ENCODE measurements around the gene FSCN2.

DNA sequence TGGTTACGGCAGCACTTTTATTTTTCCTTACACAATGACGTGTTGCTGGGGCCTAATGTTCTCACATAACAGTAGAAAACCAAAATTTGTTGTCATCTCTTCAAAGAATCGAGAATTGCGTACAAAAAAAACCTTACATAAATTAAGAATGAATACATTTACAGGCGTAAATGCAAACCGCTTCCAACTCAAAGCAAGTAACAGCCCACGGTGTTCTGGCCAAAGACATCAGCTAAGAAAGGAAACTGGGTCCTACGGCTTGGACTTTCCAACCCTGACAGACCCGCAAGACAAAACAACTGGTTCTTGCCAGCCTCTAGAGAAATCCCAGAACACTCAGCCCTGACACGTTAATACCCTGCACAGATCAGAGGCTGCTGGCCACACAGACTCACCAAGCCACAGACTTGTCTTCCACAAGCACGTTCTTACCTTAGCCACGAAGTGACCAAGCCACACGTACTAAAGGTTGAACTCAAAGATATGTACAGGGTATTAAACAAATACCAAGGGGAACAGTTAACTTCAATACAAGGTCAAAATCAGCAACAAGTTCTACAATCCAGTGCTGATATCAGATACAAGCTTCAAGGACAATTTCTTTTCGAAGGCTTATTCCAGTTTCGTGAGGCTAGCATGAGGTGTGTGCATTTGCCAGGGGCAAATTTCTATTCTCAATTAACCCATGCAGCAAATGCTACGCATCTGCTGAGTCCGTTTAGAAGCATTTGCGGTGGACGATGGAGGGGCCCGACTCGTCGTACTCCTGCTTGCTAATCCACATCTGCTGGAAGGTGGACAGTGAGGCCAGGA is 18.0 kb upstream of the FSCN2 start:
- TF ChIP-seq, protein P1, sequence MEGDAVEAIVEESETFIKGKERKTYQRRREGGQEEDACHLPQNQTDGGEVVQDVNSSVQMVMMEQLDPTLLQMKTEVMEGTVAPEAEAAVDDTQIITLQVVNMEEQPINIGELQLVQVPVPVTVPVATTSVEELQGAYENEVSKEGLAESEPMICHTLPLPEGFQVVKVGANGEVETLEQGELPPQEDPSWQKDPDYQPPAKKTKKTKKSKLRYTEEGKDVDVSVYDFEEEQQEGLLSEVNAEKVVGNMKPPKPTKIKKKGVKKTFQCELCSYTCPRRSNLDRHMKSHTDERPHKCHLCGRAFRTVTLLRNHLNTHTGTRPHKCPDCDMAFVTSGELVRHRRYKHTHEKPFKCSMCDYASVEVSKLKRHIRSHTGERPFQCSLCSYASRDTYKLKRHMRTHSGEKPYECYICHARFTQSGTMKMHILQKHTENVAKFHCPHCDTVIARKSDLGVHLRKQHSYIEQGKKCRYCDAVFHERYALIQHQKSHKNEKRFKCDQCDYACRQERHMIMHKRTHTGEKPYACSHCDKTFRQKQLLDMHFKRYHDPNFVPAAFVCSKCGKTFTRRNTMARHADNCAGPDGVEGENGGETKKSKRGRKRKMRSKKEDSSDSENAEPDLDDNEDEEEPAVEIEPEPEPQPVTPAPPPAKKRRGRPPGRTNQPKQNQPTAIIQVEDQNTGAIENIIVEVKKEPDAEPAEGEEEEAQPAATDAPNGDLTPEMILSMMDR (IDR thresholded peaks at IDR 0.05 in 4 of 5, conservative IDR thresholded peaks at IDR 0.05 in 1 of 5), result no peak
- no peak for TF ChIP-seq POLR2A (IDR thresholded peaks at IDR 0.05)
